Stimulated activated CD4-positive, alpha-beta T cell treated with anti-CD3 and anti-CD28 coated beads, TNF-alpha, amount 100 ng/mL, for 48 hours (primary cell): ENCODE measurements around the gene RHBDD3.

Source experiments
- DNase-seq, 3 donors: peaks; one replicate each; pipeline ENCODE4 v3.0.0-alpha.2; 2020; ENCODE audit warnings: low read depth in 3 of 3

The RHBDD3 gene

GRCh38 chr22:29306175-29306834 lies 38.5 kb upstream of the RHBDD3 start, which contains the start of gene GAS2L1:
Gene GAS2L1 (plus strand): TSS chr22:29306650. CDS start chr22:29308106, 1,456 bp downstream.
- DNase-seq: no peak

GRCh38 chr22:29305836-29306174 lies 38.0 kb upstream of the RHBDD3 start:
- DNase-seq: no peak

GRCh38 chr22:29302681-29303465 lies 35.1 kb upstream of the RHBDD3 start:
- no peak for DNase-seq

GRCh38 chr22:29302402-29302680 lies 34.6 kb upstream of the RHBDD3 start:
- DNase-seq: no peak

GRCh38 chr22:29301716-29302401 lies 34.1 kb upstream of the RHBDD3 start:
- no peak for DNase-seq

GRCh38 chr22:29300807-29301601 lies 33.2 kb upstream of the RHBDD3 start:
- DNase-seq: no peak

GRCh38 chr22:29300467-29300806 lies 32.7 kb upstream of the RHBDD3 start:
- no peak for DNase-seq

GRCh38 chr22:29299136-29299900 lies 31.5 kb upstream of the RHBDD3 start:
- no peak for DNase-seq

GRCh38 chr22:29298641-29299040 lies 30.9 kb upstream of the RHBDD3 start:
- no peak for DNase-seq

GRCh38 chr22:29292379-29292778 lies 24.6 kb upstream of the RHBDD3 start:
- no peak for DNase-seq

GRCh38 chr22:29291215-29291614 lies 23.4 kb upstream of the RHBDD3 start:
- no peak for DNase-seq

GRCh38 chr22:29290061-29290460 lies 22.3 kb upstream of the RHBDD3 start:
- DNase-seq: no peak

GRCh38 chr22:29288837-29289236 lies 21.1 kb upstream of the RHBDD3 start:
- no peak for DNase-seq

GRCh38 chr22:29284196-29284595 lies 16.4 kb upstream of the RHBDD3 start:
- DNase-seq: no peak

GRCh38 chr22:29277927-29278326 lies 10.1 kb upstream of the RHBDD3 start:
- DNase-seq: no peak

GRCh38 chr22:29275819-29276565 lies 8.2 kb upstream of the RHBDD3 start:
- no peak for DNase-seq

- no peak for DNase-seq
These were observed 7.4 kb upstream of the RHBDD3 start for GRCh38 chr22:29275167-29275566.

GRCh38 chr22:29272624-29273023 lies 4.8 kb upstream of the RHBDD3 start:
- no peak for DNase-seq

- DNase-seq: no peak
These were observed 2.9 kb upstream of the RHBDD3 start for GRCh38 chr22:29270475-29271271.
